ENCODE data around the gene TMEM163.

DNA sequence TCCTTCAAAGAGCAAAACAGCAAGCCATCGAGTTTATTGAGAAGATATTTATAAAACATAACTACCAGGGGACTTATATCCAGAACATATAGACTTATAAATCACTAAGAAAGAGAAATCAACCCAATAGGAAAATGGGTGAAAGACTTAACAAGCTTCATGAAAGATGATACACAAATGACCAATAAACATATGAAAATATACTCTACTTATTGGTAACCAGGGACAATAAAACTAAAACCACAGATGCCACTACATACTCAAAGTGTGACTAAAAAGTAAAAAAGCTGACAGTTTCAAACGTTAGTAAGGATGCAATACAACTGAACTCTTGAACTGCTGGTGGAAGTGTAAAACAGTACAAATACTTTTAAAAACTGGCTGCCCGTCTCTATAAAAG, 154.3 kb downstream of the TMEM163 start:
- TF ChIP-seq CTCF (IDR thresholded peaks at IDR 0.05; ENCODE audit: extremely low read depth in 1 of 2, insufficient read depth in 1 of 2, low read depth in 1 of 2, low read length in 2 of 2) (no peak), JUN (IDR thresholded peaks at IDR 0.05; ENCODE audit: borderline replicate concordance, insufficient read depth, insufficient read length, low read depth) (no peak), MYC (IDR thresholded peaks at IDR 0.05; ENCODE audit: low read depth, low read length) (no peak), EZH2 (IDR thresholded peaks at IDR 0.05; ENCODE audit: borderline replicate concordance, low read depth, low read length, severe bottlenecking) (no peak), POLR2A (IDR thresholded peaks at IDR 0.05; ENCODE audit: low read depth, low read length) (no peak), POLR2AphosphoS5 (IDR thresholded peaks at IDR 0.05; ENCODE audit: insufficient read depth, low read depth, low read length) (no peak), FOS (IDR thresholded peaks at IDR 0.05; ENCODE audit: borderline replicate concordance, insufficient read depth, low read length) (no peak)
- TF ChIP-seq, protein P1, sequence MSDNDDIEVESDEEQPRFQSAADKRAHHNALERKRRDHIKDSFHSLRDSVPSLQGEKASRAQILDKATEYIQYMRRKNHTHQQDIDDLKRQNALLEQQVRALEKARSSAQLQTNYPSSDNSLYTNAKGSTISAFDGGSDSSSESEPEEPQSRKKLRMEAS (IDR thresholded peaks at IDR 0.05; ENCODE audit: insufficient read depth, insufficient read length) = no peak
